Heart right ventricle (tissue), 16 donors: ENCODE results near the gene PTPRU. TPM values are rescaled to one million over a fixed set of nuclear protein-coding genes. Genes with fewer than 3 reads are reported as not detected.

Source experiments
- ATAC-seq, 8 donors: fragments of 200-7000 bp; cut with Tn5 transposase; one replicate each; pipeline ENCODE4 v1.9.1; 2020; ENCODE audit warnings: mild to moderate bottlenecking in 8 of 8, moderate library complexity in 8 of 8, moderate number of reproducible peaks in 1 of 8
- DNase-seq, 2 donors: peaks; one replicate each; pipeline ENCODE4 v3.0.0-alpha.2; 2020
- H3K27ac ChIP-seq, 10 donors: fragments of 200-600 bp; sonication (generic) in 2 of 10; one replicate each; pipeline versions ENCODE4 v1.5.0 to v1.8.0; 2020 to 2022; ENCODE audit warnings: mild to moderate bottlenecking in 3 of 10
- H3K27me3 ChIP-seq, 7 donors: fragments of 200-600 bp; one replicate each; pipeline ENCODE4 v1.8.0; 2021 to 2022; ENCODE audit warnings: mild to moderate bottlenecking in 2 of 7
- H3K36me3 ChIP-seq, 9 donors: fragments of 200-600 bp; sonication (generic) in 1 of 9; one replicate each; pipeline versions ENCODE4 v1.5.0 to v1.8.0; 2020 to 2022; ENCODE audit warnings: mild to moderate bottlenecking in 2 of 9
- H3K4me1 ChIP-seq, 9 donors: fragments of 200-600 bp; sonication (generic) in 1 of 9; one replicate each; pipeline versions ENCODE4 v1.5.0 to v1.8.0; 2020 to 2022; ENCODE audit warnings: mild to moderate bottlenecking in 4 of 9
- H3K4me3 ChIP-seq, 10 donors: fragments of 200-600 bp; sonication (generic) in 2 of 10; one replicate each; pipeline versions ENCODE4 v1.5.0 to v1.8.0; 2020 to 2022; ENCODE audit warnings: mild to moderate bottlenecking in 7 of 10, moderate library complexity in 2 of 10
- H3K9me3 ChIP-seq, 11 donors: fragments of 200-600 bp in 10 of 11; sonication (generic) in 2 of 11; one replicate each; pipeline versions ENCODE4 v1.5.0 to v1.8.0; 2013 to 2022; ENCODE audit warnings: mild to moderate bottlenecking in 2 of 11, control low read depth in 1 of 11, moderate library complexity in 1 of 11
- CTCF ChIP-seq, 9 donors: fragments of 200-600 bp; sonication (generic) in 2 of 9; IDR thresholded peaks; one replicate each; pipeline versions ENCODE4 v1.5.0 to v1.8.0; 2021 to 2022; ENCODE audit warnings: antibody characterized with exemption in 9 of 9, mild to moderate bottlenecking in 5 of 9, moderate library complexity in 1 of 9
- WGBS, 2 donors: extraction: QIAGEN DNeasy Blood & Tissue Kit; methylation state at CpG; one replicate each; pipeline ENCODE4 v1.1.7; 2013; ENCODE audit warnings: inconsistent platforms in 1 of 2; 5-methylcytosine and 5-hydroxymethylcytosine counted together
- intact Hi-C, 10 donors: fragments of 100-400 bp; cut with DNase I; formaldehyde crosslinking; loops; one replicate each; pipeline versions ENCODE4 v1.11.1 to v1.14.2; 2022
- polyA plus RNA-seq, 2 donors: library from polyadenylated mRNA; stranded (reverse); fragments of 200-250 nt; gene quantifications; one replicate each; pipeline ENCODE4 v1.2.3, GENCODE V29; 2013
- total RNA-seq, 10 donors: library from RNA; stranded (reverse); fragmentation: NEBNext Ultra II Directional in 3 of 10; extraction: Animal tissue kit (Norgen Biotek cat#: 25700) in 3 of 10; gene quantifications; one replicate each; pipeline versions ENCODE4 v1.2.1 to v1.2.4, GENCODE V29; 2021 to 2023
- donor health status: Arrhythmogenic right ventricular cardiomyopathy.
- donor health status: ischemic (EF 13 %, LVEDD 7.1; RV severe dilation, severe dysfunction).
- donor health status: healthy with polysubstance abuse.
- donor health status: DM: no; HTN: yes; CAD: no.
- donor health status: DM: no; HTN: no; CAD: no.
- donor health status: ischemic (EF 25% LVEDD 6.9; RV normal size, moderate dysfunction).
- donor health status: ischemic (EF 25% LVEDD 5.7; RV mildly dilated, moderate dysfunction).
- donor health status: healthy.
- donor health status: DM: yes; HTN: yes; CAD: no.
- donor health status: Ischemic cardiomyopathy.
- donor health status: ischemic (EF 35%, LVEDD 5.7; RV mildly dilated, moderate dysfunction).
- donor health status: nonischemic (EF 11% LVEDD 7.7; RV severe dilation, severe dysfunction).
- donor health status: DM: yes; HTN: yes; CAD: no.
- donor health status: PGD.
- donor health status: ischemic (EF 29% LVEDD 5.4; RV normal size, mild dysfunction).
- donor health status: nonischemic (EF 23%, LVEDD 6.1; RV moderate dilation, normal function).

The PTPRU gene
- total and polyA plus RNA-seq, 12 donors, result 8.6 to 29.8 (median 14.5) TPM

- H3K9me3 ChIP-seq, result no peaks in the 10 kb centered on the region
- no peak for TF ChIP-seq CTCF (IDR thresholded peaks at IDR 0.05)
- H3K27ac ChIP-seq, result no peak overlapping the region
- H3K27me3 ChIP-seq, result no peaks in the 10 kb centered on the region
- H3K4me1 ChIP-seq, result no peaks in the 10 kb centered on the region
- DNase-seq, result no peak
- intact Hi-C loops, result no loop called here
- no peak overlapping the region for H3K4me3 ChIP-seq
- no peak for ATAC-seq
- H3K36me3 ChIP-seq, result peaks cover 0 to 5% (median 0%) of the 10 kb centered on the region in 9 donors
- WGBS, 2 donors, result 75 to 76% methylated on average over 8 of the region's 8 CpGs
Measured at GRCh38 chr1:29304025-29304684, 67.8 kb downstream of the PTPRU start.

GRCh38 chr1:29305943-29306342 lies 69.6 kb downstream of the PTPRU start:
- DNase-seq, result no peak
- no peaks in the 10 kb centered on the region for H3K9me3 ChIP-seq
- H3K27me3 ChIP-seq, result no peaks in the 10 kb centered on the region
- H3K4me3 ChIP-seq, result no peak overlapping the region
- peaks cover 0 to 5% (median 0%) of the 10 kb centered on the region in 9 donors for H3K36me3 ChIP-seq
- TF ChIP-seq CTCF (IDR thresholded peaks at IDR 0.05), result no peak
- H3K4me1 ChIP-seq, result no peaks in the 10 kb centered on the region
- no peak overlapping the region for H3K27ac ChIP-seq
- WGBS, 2 donors, result 78 to 84% methylated on average over 7 of the region's 7 CpGs
- ATAC-seq, result no peak
- intact Hi-C loops, result no loop called here

GRCh38 chr1:29306471-29307140 lies 70.3 kb downstream of the PTPRU start:
- Histone ChIP-seq H3K27ac (no peak overlapping the region), H3K27me3 (no peaks in the 10 kb centered on the region), H3K4me1 (no peaks in the 10 kb centered on the region), H3K4me3 (no peak overlapping the region), H3K36me3 (peaks cover 0 to 5% (median 0%) of the 10 kb centered on the region in 9 donors), H3K9me3 (no peaks in the 10 kb centered on the region)
- TF ChIP-seq CTCF (IDR thresholded peaks at IDR 0.05), result no peak
- DNase-seq (no peak), ATAC-seq (no peak)
- 88 to 94% methylated on average over 10 of the region's 10 CpGs for WGBS, 2 donors
- intact Hi-C loops, result no loop called here

- Histone ChIP-seq H3K4me3 (no peak overlapping the region), H3K27ac (no peak overlapping the region), H3K4me1 (no peaks in the 10 kb centered on the region), H3K27me3 (no peaks in the 10 kb centered on the region), H3K36me3 (peaks cover 0 to 3% (median 0%) of the 10 kb centered on the region in 9 donors), H3K9me3 (no peaks in the 10 kb centered on the region)
- WGBS, 2 donors, result 86 to 87% methylated on average over 6 of the region's 6 CpGs
- TF ChIP-seq CTCF (IDR thresholded peaks at IDR 0.05), result no peak
- intact Hi-C loops, result no loop called here
- DNase-seq, result no peak
- ATAC-seq, result no peak
Measured at GRCh38 chr1:29309075-29309474, 72.8 kb downstream of the PTPRU start.
